Astrocyte of the cerebellum (primary cell): ENCODE data around the gene NPB.

ENCODE experiments used
- DNase-seq: peaks from one replicate; pipeline ENCODE4 v3.0.0-alpha.2; 2011; ENCODE audit warnings: low read depth
- H3K4me3 ChIP-seq: 2 replicates; pipeline ENCODE4 v1.5.1; 2011; ENCODE audit warnings: mild to moderate bottlenecking, low read depth, low read length, moderate library complexity
- in situ Hi-C: cut with HindIII; loops from 2 replicates; pipeline ENCODE4 v1.10.0; 2017; ENCODE audit warnings: low sequenced_read_pairs
- TF ChIP-seq, protein P1 (sequence below): IDR thresholded peaks from 2 replicates; pipeline ENCODE4 v1.5.1; 2012; ENCODE audit warnings: low read length, low read depth, moderate library complexity, mild to moderate bottlenecking; ENCODE audit errors: missing control alignments

NPB gene

GRCh38 chr17:81900181-81900820 lies 1.7 kb upstream of the NPB start:
- DNase-seq: no peak
- no peak overlapping the region for H3K4me3 ChIP-seq
- TF ChIP-seq, protein P1, sequence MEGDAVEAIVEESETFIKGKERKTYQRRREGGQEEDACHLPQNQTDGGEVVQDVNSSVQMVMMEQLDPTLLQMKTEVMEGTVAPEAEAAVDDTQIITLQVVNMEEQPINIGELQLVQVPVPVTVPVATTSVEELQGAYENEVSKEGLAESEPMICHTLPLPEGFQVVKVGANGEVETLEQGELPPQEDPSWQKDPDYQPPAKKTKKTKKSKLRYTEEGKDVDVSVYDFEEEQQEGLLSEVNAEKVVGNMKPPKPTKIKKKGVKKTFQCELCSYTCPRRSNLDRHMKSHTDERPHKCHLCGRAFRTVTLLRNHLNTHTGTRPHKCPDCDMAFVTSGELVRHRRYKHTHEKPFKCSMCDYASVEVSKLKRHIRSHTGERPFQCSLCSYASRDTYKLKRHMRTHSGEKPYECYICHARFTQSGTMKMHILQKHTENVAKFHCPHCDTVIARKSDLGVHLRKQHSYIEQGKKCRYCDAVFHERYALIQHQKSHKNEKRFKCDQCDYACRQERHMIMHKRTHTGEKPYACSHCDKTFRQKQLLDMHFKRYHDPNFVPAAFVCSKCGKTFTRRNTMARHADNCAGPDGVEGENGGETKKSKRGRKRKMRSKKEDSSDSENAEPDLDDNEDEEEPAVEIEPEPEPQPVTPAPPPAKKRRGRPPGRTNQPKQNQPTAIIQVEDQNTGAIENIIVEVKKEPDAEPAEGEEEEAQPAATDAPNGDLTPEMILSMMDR: no peak
- in situ Hi-C loops: no loop called here

DNA sequence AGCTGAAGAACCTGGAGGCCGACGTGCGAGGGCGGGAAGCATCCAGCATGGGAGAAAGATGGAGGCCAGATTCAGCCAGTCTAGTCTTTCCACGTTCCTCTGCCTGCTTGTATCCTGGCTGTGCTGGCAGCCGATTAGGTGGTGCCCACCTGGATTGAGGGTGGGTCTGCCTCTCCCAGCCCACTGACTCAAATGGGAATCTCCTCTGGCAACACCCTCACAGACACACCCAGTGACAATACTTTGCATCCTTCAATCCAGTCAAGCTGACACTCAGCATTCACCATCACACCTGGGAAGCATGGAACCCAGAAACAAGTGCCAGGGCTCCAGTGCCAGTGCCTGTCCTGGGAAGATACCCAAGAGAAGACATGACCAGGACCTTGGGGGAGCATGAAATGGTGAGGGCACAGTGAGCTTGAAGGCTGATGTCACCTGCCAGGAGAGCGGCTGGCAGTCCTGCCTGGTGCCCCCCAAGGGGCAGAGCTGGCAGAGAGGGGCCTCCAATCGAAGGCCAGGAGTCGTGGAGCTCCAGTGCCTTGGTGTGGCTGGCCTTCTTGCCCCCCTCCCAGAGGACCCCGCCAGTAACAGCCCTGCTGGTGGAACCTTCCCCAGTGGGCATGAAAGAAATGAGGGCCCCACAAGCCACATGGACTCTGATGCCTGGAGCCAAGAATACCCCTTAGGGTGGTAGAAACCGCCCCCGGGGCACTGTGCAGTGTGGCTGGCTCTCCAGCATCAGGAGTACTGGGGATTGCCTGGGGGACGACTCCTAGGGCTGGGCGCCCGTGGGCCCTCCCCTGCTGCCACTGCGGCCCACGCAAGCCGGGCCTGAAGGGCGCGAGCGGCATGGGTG lies 643 bp upstream of the NPB start:
- in situ Hi-C loops: no loop called here
- TF ChIP-seq, protein P1: no peak

GRCh38 chr17:81902653-81903414 lies 796 bp downstream of the NPB start:
- DNase-seq: no peak
- TF ChIP-seq, protein P1: no peak
- in situ Hi-C loops: no loop called here
- peak overlapping the region; percentile 19 for H3K4me3 ChIP-seq

More for the DNA sequence above, 643 bp upstream of the NPB start:
- H3K4me3 ChIP-seq: no peak overlapping the region
- DNase-seq: no peak

DNA sequence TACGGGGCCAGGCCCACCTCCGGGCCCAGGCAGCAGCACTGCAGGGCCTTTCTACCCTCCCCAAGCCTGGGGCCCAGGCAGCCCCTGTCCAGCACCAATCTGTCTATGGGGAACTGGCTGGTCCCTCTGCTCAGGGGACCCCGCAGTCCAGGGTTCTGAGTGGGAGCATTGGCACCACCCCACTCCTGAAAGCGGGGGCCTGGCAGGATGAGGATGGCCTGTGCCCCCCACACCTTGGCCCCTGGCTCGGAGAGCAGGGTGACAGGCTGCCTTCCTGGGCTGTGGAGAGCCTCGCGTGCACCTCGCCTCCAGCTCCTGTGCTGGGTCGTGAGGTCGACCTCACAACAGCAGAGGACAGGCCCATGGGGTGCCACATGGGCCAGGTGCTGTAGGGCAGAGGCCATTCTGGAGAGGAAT lies 1.4 kb downstream of the NPB start:
- TF ChIP-seq, protein P1: no peak
- DNase-seq: no peak
- no peak overlapping the region for H3K4me3 ChIP-seq
- in situ Hi-C loops: no loop called here

GRCh38 chr17:81903896-81904599 lies 2.0 kb downstream of the NPB start:
- no peak overlapping the region for H3K4me3 ChIP-seq
- in situ Hi-C loops: no loop called here
- TF ChIP-seq, protein P1: no peak
- DNase-seq: no peak
